Endodermal cell (in vitro differentiated cells): Measurements from ENCODE around the gene VAMP3. TPM values are rescaled to one million over a fixed set of nuclear protein-coding genes. Genes with fewer than 3 reads are reported as not detected.

Source experiments
- DNase-seq: peaks from one replicate; pipeline ENCODE4 v3.0.0-alpha.2; 2017
- H3K27ac ChIP-seq: 2 replicates; pipeline ENCODE4 v1.5.1; 2013; ENCODE audit warnings: mild to moderate bottlenecking, low read depth, low read length, moderate library complexity
- H3K27me3 ChIP-seq: 2 replicates; pipeline ENCODE4 v1.6.1; 2013; ENCODE audit warnings: mild to moderate bottlenecking, low read length, moderate library complexity; ENCODE audit not compliant: insufficient read depth, control insufficient read depth, poor library complexity, severe bottlenecking
- H3K36me3 ChIP-seq: 2 replicates; pipeline ENCODE4 v1.7.0; 2013; ENCODE audit warnings: mild to moderate bottlenecking, low read length, moderate library complexity; ENCODE audit not compliant: control insufficient read depth, insufficient read depth
- H3K4me1 ChIP-seq: one replicate; pipeline ENCODE4 v1.7.0; 2013; ENCODE audit warnings: low read length; ENCODE audit not compliant: control insufficient read depth, insufficient read depth
- H3K4me3 ChIP-seq: 2 replicates; pipeline ENCODE4 v1.5.1; 2013; ENCODE audit warnings: mild to moderate bottlenecking, low read length, moderate library complexity
- H3K9ac ChIP-seq: 2 replicates; pipeline ENCODE4 v1.6.1; 2013; ENCODE audit warnings: mild to moderate bottlenecking, low read length, moderate library complexity; ENCODE audit not compliant: poor library complexity, severe bottlenecking; ENCODE audit errors: extremely low read depth
- H3K9me3 ChIP-seq: 2 replicates; pipeline ENCODE4 v1.6.1; 2013; ENCODE audit warnings: mild to moderate bottlenecking, low read length, moderate library complexity; ENCODE audit not compliant: control insufficient read depth
- H3K27ac Mint-ChIP-seq: 2 replicates; pipeline ENCODE4 v1.8.0; 2020; ENCODE audit warnings: mixed read lengths
- H3K27me3 Mint-ChIP-seq: 2 replicates; pipeline ENCODE4 v1.8.0; 2021; ENCODE audit warnings: mild to moderate bottlenecking, mixed read lengths; ENCODE audit not compliant: insufficient read depth
- H3K36me3 Mint-ChIP-seq: 2 replicates; pipeline ENCODE4 v1.8.0; 2020; ENCODE audit warnings: low read depth, mixed read lengths
- H3K4me1 Mint-ChIP-seq: 2 replicates; pipeline ENCODE4 v1.8.0; 2020; ENCODE audit warnings: mixed read lengths
- H3K4me3 Mint-ChIP-seq: 2 replicates; pipeline ENCODE4 v1.8.0; 2020; ENCODE audit warnings: mild to moderate bottlenecking, moderate library complexity, mixed read lengths
- H3K9me3 Mint-ChIP-seq: 2 replicates; pipeline ENCODE4 v1.8.0; 2020; ENCODE audit warnings: mild to moderate bottlenecking, mixed read lengths
- CTCF ChIP-seq: fragments of 200-600 bp; sonication (generic); conservative IDR thresholded peaks from 2 replicates; pipeline ENCODE4 v1.5.0; 2021; ENCODE audit warnings: antibody characterized with exemption, mild to moderate bottlenecking
- WGBS, 2 experiments: methylation state at CpG; one replicate each; pipeline versions ENCODE4 v1.1.5 to v1.1.7; 2013; ENCODE audit warnings: missing lambda C conversion rate in 2 of 2, mixed read lengths in 1 of 2; ENCODE audit not compliant: insufficient coverage in 1 of 2, insufficient read length in 1 of 2; 5-methylcytosine and 5-hydroxymethylcytosine counted together
- total RNA-seq, 2 donors: library from RNA; stranded (reverse); fragmentation: NEBNext Ultra II Directional in 1 of 2; extraction: Animal tissue kit (Norgen Biotek cat#: 25700) in 1 of 2; gene quantifications; 2 replicates in 1 of 2; 3 replicates in 1 of 2; pipeline ENCODE4 v1.2.1, GENCODE V29; 2021

VAMP3 gene
- total RNA-seq, 2 donors from 2014 or later: 53.2 to 60.2 TPM

- Histone ChIP-seq H3K27me3 (no peaks in the 10 kb centered on the region), H3K4me1 (no peaks in the 10 kb centered on the region), H3K27ac (no peak overlapping the region), H3K9ac (no peak overlapping the region), H3K4me3 (no peak overlapping the region), H3K9me3 (peaks cover 18% of the 10 kb centered on the region), H3K36me3 (peaks cover 30% of the 10 kb centered on the region)
- TF ChIP-seq CTCF: no peak
- Mint-ChIP-seq H3K4me1 (no peaks in the 10 kb centered on the region), H3K27me3 (peaks cover 11% of the 10 kb centered on the region), H3K4me3 (no peak overlapping the region), H3K9me3 (peaks cover 17% of the 10 kb centered on the region), H3K36me3 (peaks cover 49% of the 10 kb centered on the region), H3K27ac (no peak overlapping the region)
- DNase-seq: peak; percentile 61
- 55 to 92% methylated on average over 29 to 52 of the region's 52 CpGs for WGBS, 2 experiments
These were observed 13.5 kb downstream of the VAMP3 start for GRCh38 chr1:7784492-7785071.

GRCh38 chr1:7785108-7785507 is 14.0 kb downstream of the VAMP3 start:
- Mint-ChIP-seq H3K4me1 (no peaks in the 10 kb centered on the region), H3K27ac (no peak overlapping the region), H3K4me3 (no peak overlapping the region), H3K27me3 (peaks cover 11% of the 10 kb centered on the region), H3K9me3 (peaks cover 22% of the 10 kb centered on the region), H3K36me3 (peaks cover 49% of the 10 kb centered on the region)
- DNase-seq: no peak
- whole genome bisulfite sequencing, 2 experiments: 89 to 91% methylated on average over 7 of the region's 7 CpGs
- Histone ChIP-seq H3K9me3 (peaks cover 23% of the 10 kb centered on the region), H3K36me3 (peaks cover 30% of the 10 kb centered on the region), H3K27me3 (no peaks in the 10 kb centered on the region), H3K4me1 (no peaks in the 10 kb centered on the region), H3K9ac (no peak overlapping the region), H3K27ac (no peak overlapping the region), H3K4me3 (no peak overlapping the region)
- TF ChIP-seq CTCF: peak; percentile 47

- Mint-ChIP-seq H3K4me1 (no peaks in the 10 kb centered on the region), H3K4me3 (no peak overlapping the region), H3K27ac (no peak overlapping the region), H3K9me3 (peaks cover 39% of the 10 kb centered on the region), H3K36me3 (peaks cover 51% of the 10 kb centered on the region), H3K27me3 (peaks cover 11% of the 10 kb centered on the region)
- TF ChIP-seq CTCF: no peak
- DNase-seq: no peak
- peaks cover 40% of the 10 kb centered on the region for H3K9me3 ChIP-seq
- H3K4me1 ChIP-seq: no peaks in the 10 kb centered on the region
- no peak overlapping the region for H3K27ac ChIP-seq
- WGBS, 2 experiments: 92 to 93% methylated on average over 4 to 5 of the region's 5 CpGs
- peaks cover 20% of the 10 kb centered on the region for H3K36me3 ChIP-seq
- no peaks in the 10 kb centered on the region for H3K27me3 ChIP-seq
- H3K4me3 ChIP-seq: no peak overlapping the region
- no peak overlapping the region for H3K9ac ChIP-seq
These were observed 15.7 kb downstream of the VAMP3 start for GRCh38 chr1:7786795-7787194.
